GM12878 (cell line): ENCODE results near the gene VGF. TPM values are rescaled to one million over a fixed set of nuclear protein-coding genes. Genes with fewer than 3 reads are reported as not detected.

Experiments
- ATAC-seq: fragments of 200-7000 bp; cut with Tn5 transposase; 3 replicates; pipeline ENCODE4 v1.9.1; 2020; ENCODE audit warnings: mild to moderate bottlenecking, moderate library complexity
- BruUV-seq: library from RNA; stranded (reverse); fragments of 400-500 nt; replicated peaks from 2 replicates; lab custom pipeline; 2021; lab: Mats Ljungman, UMichigan
- CTCF ChIA-PET: fragments of 300-600 bp; sonication (Branson Sonifier 250); formaldehyde crosslinking; extraction: SDS; loops from one replicate; lab custom pipeline; 2021; ENCODE audit warnings: inconsistent platforms; lab: Yijun Ruan, JAX
- POLR2A ChIA-PET: fragments of 350-600 bp; formaldehyde crosslinking; extraction: SDS; loops from one replicate; lab custom pipeline; 2021; ENCODE audit warnings: inconsistent platforms; lab: Charles Lee
- RAD21 ChIA-PET: fragments of 300-600 bp; sonication (Branson Sonifier 250); formaldehyde crosslinking; loops from one replicate; lab custom pipeline; 2023; ENCODE audit warnings: antibody characterized with exemption; ENCODE audit not compliant: unreplicated experiment; lab: Charles Lee
- SMC1A ChIA-PET: fragments of 300-600 bp; sonication (Branson Sonifier 250); formaldehyde crosslinking; loops from one replicate; lab custom pipeline; 2023; ENCODE audit not compliant: unreplicated experiment, uncharacterized antibody; lab: Charles Lee
- DNase-seq: peaks from one replicate; pipeline ENCODE4 v3.0.0-alpha.2; 2011; ENCODE audit warnings: low read depth, low spot score
- FAIRE-seq: peaks from 3 replicates; lab custom pipeline; 2011; peaks lifted over from hg19 to GRCh38; lab: Jason Lieb, UNC
- H2AFZ ChIP-seq: 2 replicates; pipeline ENCODE4 v1.6.0; 2011; ENCODE audit warnings: low read depth, low read length, control low read depth; ENCODE audit not compliant: control insufficient read depth
- H3K27ac ChIP-seq: 2 replicates; pipeline ENCODE4 v1.5.1; 2011; ENCODE audit warnings: control low read depth; ENCODE audit not compliant: control insufficient read depth, insufficient read depth
- H3K27me3 ChIP-seq, 2 experiments: replicated peaks in 1 of 2; 2 replicates each; pipeline versions ENCODE4 v1.6.0 to v1.6.1; 2011; ENCODE audit warnings: low read length in 1 of 2; ENCODE audit not compliant: control insufficient read depth in 2 of 2, insufficient read depth in 2 of 2
- H3K36me3 ChIP-seq, 2 experiments: 2 replicates each; pipeline ENCODE4 v1.5.1; 2011; ENCODE audit warnings: low read length in 1 of 2; ENCODE audit not compliant: control insufficient read depth in 2 of 2, insufficient read depth in 2 of 2
- H3K4me1 ChIP-seq: 2 replicates; pipeline ENCODE4 v1.6.1; 2011; ENCODE audit warnings: mild to moderate bottlenecking, low read length, moderate library complexity, mixed read lengths; ENCODE audit not compliant: control insufficient read depth, insufficient read depth
- H3K4me2 ChIP-seq: 2 replicates; pipeline ENCODE4 v1.6.0; 2011; ENCODE audit warnings: control low read depth; ENCODE audit not compliant: control insufficient read depth, insufficient read depth
- H3K4me3 ChIP-seq: fragments of 200-600 bp; sonication (generic); 2 replicates; pipeline ENCODE4 v1.5.1; 2016
- H3K79me2 ChIP-seq: 2 replicates; pipeline ENCODE4 v1.6.0; 2011; ENCODE audit warnings: low read length; ENCODE audit not compliant: control insufficient read depth, insufficient read depth
- H3K9ac ChIP-seq: 2 replicates; pipeline ENCODE4 v1.8.0; 2011; ENCODE audit warnings: low read length, control low read depth, mixed read lengths; ENCODE audit not compliant: control insufficient read depth, insufficient read depth
- H3K9me3 ChIP-seq: replicated peaks from 3 replicates; pipeline ENCODE4 v1.5.1; 2011; ENCODE audit warnings: mild to moderate bottlenecking, low read length; ENCODE audit not compliant: control insufficient read depth, insufficient read depth
- H4K20me1 ChIP-seq: 2 replicates; pipeline ENCODE4 v1.6.0; 2011; ENCODE audit not compliant: control insufficient read depth, insufficient read depth
- ASH2L ChIP-seq: fragments of 300-600, 200-600 bp; sonication (generic); IDR thresholded peaks from 2 replicates; pipeline ENCODE4 v1.6.1; 2017; ENCODE audit warnings: low read depth, mild to moderate bottlenecking, borderline replicate concordance
- CUX1 ChIP-seq: IDR thresholded peaks from 2 replicates; pipeline ENCODE4 v1.6.1; 2012; ENCODE audit warnings: improper control_type of control experiment, low read depth, low read length; ENCODE audit not compliant: insufficient replicate concordance
- E4F1 ChIP-seq: fragments of 450-650 bp; IDR thresholded peaks from 2 replicates; pipeline ENCODE4 v1.6.1; 2018; ENCODE audit warnings: borderline replicate concordance, mild to moderate bottlenecking; ENCODE audit not compliant: partially characterized antibody
- ELK1 ChIP-seq: IDR thresholded peaks from 2 replicates; pipeline ENCODE4 v1.6.1; 2012; ENCODE audit warnings: low read depth, low read length, improper control_type of control experiment
- FOS ChIP-seq: IDR thresholded peaks from 3 replicates; pipeline ENCODE4 v1.6.1; 2011; ENCODE audit warnings: borderline replicate concordance; ENCODE audit not compliant: insufficient read length; ENCODE audit errors: extremely low read depth
- HDAC2 ChIP-seq: fragments of 200-600 bp; sonication (generic); IDR thresholded peaks from 2 replicates; pipeline ENCODE4 v1.6.1; 2017
- IRF3 ChIP-seq: fragments of 450-650 bp; IDR thresholded peaks from 2 replicates; pipeline ENCODE4 v1.6.1; 2014; ENCODE audit warnings: mild to moderate bottlenecking
- IRF4 ChIP-seq: IDR thresholded peaks from 2 replicates; pipeline ENCODE4 v1.6.1; 2011; ENCODE audit warnings: low read depth, low read length
- POLR2AphosphoS5 ChIP-seq: IDR thresholded peaks from 2 replicates; pipeline ENCODE4 v1.6.1; 2011; ENCODE audit warnings: mild to moderate bottlenecking, low read length, inconsistent platforms
- WGBS: methylation state at CpG from one replicate; pipeline ENCODE4 v1.1.6; 2016; ENCODE audit warnings: low lambda C conversion rate; ENCODE audit not compliant: insufficient replicate concordance, insufficient coverage; ENCODE audit errors: missing lambda C conversion rate; 5-methylcytosine and 5-hydroxymethylcytosine counted together
- in situ Hi-C: fragments of 300-500 bp; cut with MboI; formaldehyde crosslinking; loops from 9 replicates; pipeline ENCODE4 v1.14.3; 2018; ENCODE audit warnings: mixed read lengths
- intact Hi-C: fragments of 100-400 bp; cut with micrococcal nuclease; formaldehyde crosslinking; loops from one replicate; pipeline ENCODE4 v1.14.2; 2022; ENCODE audit not compliant: unreplicated experiment
- polyA plus RNA-seq, 11 experiments: library from polyadenylated mRNA; depleted of rRNA in 4 of 11; unstranded in 6 of 11; stranded (reverse) in 5 of 11; fragments of >200 nt; fragmentation: Nextera tagmentation in 4 of 11; fragmentation: Illumina TruSeq in 1 of 11; extraction: Ambion mirVana in 4 of 11; extraction: Trizol in 1 of 11; gene quantifications; 1 replicate in 1 of 11; 2 replicates in 10 of 11; pipeline versions ENCODE4 v1.2.1 to v1.2.3, GENCODE V29; 2011 to 2016; ENCODE audit warnings: inconsistent platforms in 2 of 11, missing spikeins in 2 of 11, low read depth in 1 of 11
- total RNA-seq, 4 experiments: library from RNA; depleted of rRNA in 3 of 4; stranded (reverse); fragments of >200 nt in 3 of 4; fragmentation: Illumina TruSeq in 1 of 4; extraction: Trizol in 1 of 4; gene quantifications; 2 replicates each; pipeline versions ENCODE4 v1.2.1 to v1.2.3, GENCODE V29; 2013 to 2021
- TF ChIP-seq, protein P1 (sequence below): fragments of 150-350 bp; IDR thresholded peaks from 2 replicates; pipeline ENCODE4 v1.6.1; 2014; ENCODE audit warnings: mild to moderate bottlenecking, low read depth, low read length

Gene VGF
- total and polyA plus RNA-seq, 10 of the 15 experiments (the other 5 are each of a cell fraction or from before 2014, with no cell fraction given), result 0.09 to 0.25 (median 0.17) TPM; not detected in 6

DNA sequence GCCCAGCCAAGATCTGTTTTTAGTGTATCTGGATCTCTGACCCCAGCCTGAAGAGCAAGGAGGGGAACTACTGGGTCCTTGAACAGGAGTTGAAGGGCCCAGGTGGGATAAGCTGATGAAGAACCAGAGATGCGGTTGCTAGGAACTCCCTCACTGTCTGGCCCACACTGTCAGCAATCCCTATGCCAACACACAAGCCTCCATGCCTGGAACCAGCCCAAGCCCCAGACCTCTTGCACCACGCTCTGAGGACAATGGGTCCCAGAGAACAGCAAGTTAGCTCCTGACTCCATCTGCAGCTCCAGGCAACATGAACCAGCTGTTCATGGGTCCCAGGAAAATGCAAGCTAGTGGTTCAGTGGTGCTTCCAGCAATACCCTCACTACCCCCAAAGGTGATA, 12.3 kb upstream of the VGF start:
- Histone ChIP-seq H3K79me2 (no peaks in the 10 kb centered on the region), H3K27ac (no peak overlapping the region), H3K4me3 (no peak overlapping the region), H2AFZ (no peak overlapping the region), H3K9ac (no peak overlapping the region), H3K4me1 (no peaks in the 10 kb centered on the region), H4K20me1 (no peaks in the 10 kb centered on the region), H3K27me3 (peaks cover 13 to 17% of the 10 kb centered on the region in 2 experiments), H3K4me2 (no peak overlapping the region), H3K9me3 (no peaks in the 10 kb centered on the region; the same call in 2 of the 3 replicates), H3K36me3 (no peaks in the 10 kb centered on the region)
- SMC1A ChIA-PET, result no interaction called here
- CTCF ChIA-PET, result interaction anchor here (2.5 kb wide), 1 partner anchor 33 kb away, joined by 10 read pairs; no protein-coding TSS in a partner anchor
- in situ Hi-C loops (no loop called here), intact Hi-C loops (no loop called here)
- WGBS, result 44% methylated on average over 2 of the region's 2 CpGs
- FAIRE-seq (no peak), DNase-seq (no peak), ATAC-seq (no peak)
- TF ChIP-seq E4F1 (no peak), POLR2AphosphoS5 (no peak), ASH2L (no peak), IRF3 (no peak), FOS (no peak), CUX1 (no peak), HDAC2 (no peak), ELK1 (no peak), IRF4 (no peak)
- TF ChIP-seq, protein P1, sequence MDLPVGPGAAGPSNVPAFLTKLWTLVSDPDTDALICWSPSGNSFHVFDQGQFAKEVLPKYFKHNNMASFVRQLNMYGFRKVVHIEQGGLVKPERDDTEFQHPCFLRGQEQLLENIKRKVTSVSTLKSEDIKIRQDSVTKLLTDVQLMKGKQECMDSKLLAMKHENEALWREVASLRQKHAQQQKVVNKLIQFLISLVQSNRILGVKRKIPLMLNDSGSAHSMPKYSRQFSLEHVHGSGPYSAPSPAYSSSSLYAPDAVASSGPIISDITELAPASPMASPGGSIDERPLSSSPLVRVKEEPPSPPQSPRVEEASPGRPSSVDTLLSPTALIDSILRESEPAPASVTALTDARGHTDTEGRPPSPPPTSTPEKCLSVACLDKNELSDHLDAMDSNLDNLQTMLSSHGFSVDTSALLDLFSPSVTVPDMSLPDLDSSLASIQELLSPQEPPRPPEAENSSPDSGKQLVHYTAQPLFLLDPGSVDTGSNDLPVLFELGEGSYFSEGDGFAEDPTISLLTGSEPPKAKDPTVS, result no peak
- no TSS peak for BruUV-seq
- POLR2A ChIA-PET, result interaction anchor here (0.6 kb wide), 1 partner anchor 9 kb away, joined by 3 read pairs; no protein-coding TSS in a partner anchor
- RAD21 ChIA-PET, result no interaction called here
